GM12878 (cell line): ENCODE data around the gene PREX1. TPM values are rescaled to one million over a fixed set of nuclear protein-coding genes. Genes with fewer than 3 reads are reported as not detected.
A peak's percentile ranks its signal among the peaks of the same experiment; 100 is the strongest.

Source experiments
- ATAC-seq: fragments of 200-7000 bp; cut with Tn5 transposase; 3 replicates; pipeline ENCODE4 v1.9.1; 2020; ENCODE audit warnings: mild to moderate bottlenecking, moderate library complexity
- BruUV-seq: library from RNA; stranded (reverse); fragments of 400-500 nt; replicated peaks from 2 replicates; lab custom pipeline; 2021; lab: Mats Ljungman, UMichigan
- CTCF ChIA-PET: fragments of 300-600 bp; sonication (Branson Sonifier 250); formaldehyde crosslinking; extraction: SDS; loops from one replicate; lab custom pipeline; 2021; ENCODE audit warnings: inconsistent platforms; lab: Yijun Ruan, JAX
- POLR2A ChIA-PET: fragments of 350-600 bp; formaldehyde crosslinking; extraction: SDS; loops from one replicate; lab custom pipeline; 2021; ENCODE audit warnings: inconsistent platforms; lab: Charles Lee
- RAD21 ChIA-PET: fragments of 300-600 bp; sonication (Branson Sonifier 250); formaldehyde crosslinking; loops from one replicate; lab custom pipeline; 2023; ENCODE audit warnings: antibody characterized with exemption; ENCODE audit not compliant: unreplicated experiment; lab: Charles Lee
- SMC1A ChIA-PET: fragments of 300-600 bp; sonication (Branson Sonifier 250); formaldehyde crosslinking; loops from one replicate; lab custom pipeline; 2023; ENCODE audit not compliant: unreplicated experiment, uncharacterized antibody; lab: Charles Lee
- DNase-seq: peaks from one replicate; pipeline ENCODE4 v3.0.0-alpha.2; 2011; ENCODE audit warnings: low read depth, low spot score
- FAIRE-seq: peaks from 3 replicates; lab custom pipeline; 2011; peaks lifted over from hg19 to GRCh38; lab: Jason Lieb, UNC
- H2AFZ ChIP-seq: 2 replicates; pipeline ENCODE4 v1.6.0; 2011; ENCODE audit warnings: low read depth, low read length, control low read depth; ENCODE audit not compliant: control insufficient read depth
- H3K27ac ChIP-seq: 2 replicates; pipeline ENCODE4 v1.5.1; 2011; ENCODE audit warnings: control low read depth; ENCODE audit not compliant: control insufficient read depth, insufficient read depth
- H3K27me3 ChIP-seq, 2 experiments: replicated peaks in 1 of 2; 2 replicates each; pipeline versions ENCODE4 v1.6.0 to v1.6.1; 2011; ENCODE audit warnings: low read length in 1 of 2; ENCODE audit not compliant: control insufficient read depth in 2 of 2, insufficient read depth in 2 of 2
- H3K36me3 ChIP-seq, 2 experiments: 2 replicates each; pipeline ENCODE4 v1.5.1; 2011; ENCODE audit warnings: low read length in 1 of 2; ENCODE audit not compliant: control insufficient read depth in 2 of 2, insufficient read depth in 2 of 2
- H3K4me1 ChIP-seq: 2 replicates; pipeline ENCODE4 v1.6.1; 2011; ENCODE audit warnings: mild to moderate bottlenecking, low read length, moderate library complexity, mixed read lengths; ENCODE audit not compliant: control insufficient read depth, insufficient read depth
- H3K4me2 ChIP-seq: 2 replicates; pipeline ENCODE4 v1.6.0; 2011; ENCODE audit warnings: control low read depth; ENCODE audit not compliant: control insufficient read depth, insufficient read depth
- H3K4me3 ChIP-seq: fragments of 200-600 bp; sonication (generic); 2 replicates; pipeline ENCODE4 v1.5.1; 2016
- H3K79me2 ChIP-seq: 2 replicates; pipeline ENCODE4 v1.6.0; 2011; ENCODE audit warnings: low read length; ENCODE audit not compliant: control insufficient read depth, insufficient read depth
- H3K9ac ChIP-seq: 2 replicates; pipeline ENCODE4 v1.8.0; 2011; ENCODE audit warnings: low read length, control low read depth, mixed read lengths; ENCODE audit not compliant: control insufficient read depth, insufficient read depth
- H3K9me3 ChIP-seq: replicated peaks from 3 replicates; pipeline ENCODE4 v1.5.1; 2011; ENCODE audit warnings: mild to moderate bottlenecking, low read length; ENCODE audit not compliant: control insufficient read depth, insufficient read depth
- H4K20me1 ChIP-seq: 2 replicates; pipeline ENCODE4 v1.6.0; 2011; ENCODE audit not compliant: control insufficient read depth, insufficient read depth
- CEBPZ ChIP-seq: fragments of 150-350 bp; IDR thresholded peaks from 2 replicates; pipeline ENCODE4 v1.6.1; 2016; ENCODE audit warnings: low read depth, low read length
- NFXL1 ChIP-seq: fragments of 450-650 bp; IDR thresholded peaks from 2 replicates; pipeline ENCODE4 v1.6.1; 2017; ENCODE audit warnings: antibody characterized with exemption, mild to moderate bottlenecking, borderline replicate concordance
- WGBS: methylation state at CpG from one replicate; pipeline ENCODE4 v1.1.6; 2016; ENCODE audit warnings: low lambda C conversion rate; ENCODE audit not compliant: insufficient replicate concordance, insufficient coverage; ENCODE audit errors: missing lambda C conversion rate; 5-methylcytosine and 5-hydroxymethylcytosine counted together
- in situ Hi-C: fragments of 300-500 bp; cut with MboI; formaldehyde crosslinking; loops from 9 replicates; pipeline ENCODE4 v1.14.3; 2018; ENCODE audit warnings: mixed read lengths
- intact Hi-C: fragments of 100-400 bp; cut with micrococcal nuclease; formaldehyde crosslinking; loops from one replicate; pipeline ENCODE4 v1.14.2; 2022; ENCODE audit not compliant: unreplicated experiment
- polyA plus RNA-seq, 11 experiments: library from polyadenylated mRNA; depleted of rRNA in 4 of 11; unstranded in 6 of 11; stranded (reverse) in 5 of 11; fragments of >200 nt; fragmentation: Nextera tagmentation in 4 of 11; fragmentation: Illumina TruSeq in 1 of 11; extraction: Ambion mirVana in 4 of 11; extraction: Trizol in 1 of 11; gene quantifications; 1 replicate in 1 of 11; 2 replicates in 10 of 11; pipeline versions ENCODE4 v1.2.1 to v1.2.3, GENCODE V29; 2011 to 2016; ENCODE audit warnings: inconsistent platforms in 2 of 11, missing spikeins in 2 of 11, low read depth in 1 of 11
- total RNA-seq, 4 experiments: library from RNA; depleted of rRNA in 3 of 4; stranded (reverse); fragments of >200 nt in 3 of 4; fragmentation: Illumina TruSeq in 1 of 4; extraction: Trizol in 1 of 4; gene quantifications; 2 replicates each; pipeline versions ENCODE4 v1.2.1 to v1.2.3, GENCODE V29; 2013 to 2021

Gene PREX1
- total and polyA plus RNA-seq, 10 of the 15 experiments (the other 5 are each of a cell fraction or from before 2014, with no cell fraction given): 2.6 to 114 (median 38.9) TPM

GRCh38 chr20:48689874-48690571 lies 137.8 kb downstream of the PREX1 start:
- H3K27ac ChIP-seq: no peak overlapping the region
- no peaks in the 10 kb centered on the region for H3K9me3 ChIP-seq
- H3K4me1 ChIP-seq: no peaks in the 10 kb centered on the region
- H3K4me2 ChIP-seq: no peak overlapping the region
- POLR2A ChIA-PET: no interaction called here
- TF ChIP-seq NFXL1 (0 out of 2 replicates have a peak, but pooled peaks have one; percentile 29), CEBPZ (no peak)
- intact Hi-C loops: no loop called here
- H2AFZ ChIP-seq: no peak overlapping the region
- RAD21 ChIA-PET: no interaction called here
- no TSS peak for BruUV-seq
- no peak overlapping the region for H3K4me3 ChIP-seq
- H3K9ac ChIP-seq: no peak overlapping the region
- 63% methylated on average over 9 of the region's 9 CpGs for WGBS
- FAIRE-seq: no peak
- in situ Hi-C loops: no loop called here
- DNase-seq: no peak
- no peaks in the 10 kb centered on the region for H3K27me3 ChIP-seq
- CTCF ChIA-PET: interaction anchor here (0.5 kb wide), 1 partner anchor 214 kb away, joined by 4 read pairs; no protein-coding TSS in a partner anchor
- no peaks in the 10 kb centered on the region for H3K79me2 ChIP-seq
- peaks cover 44 to 53% of the 10 kb centered on the region in 2 experiments for H3K36me3 ChIP-seq
- SMC1A ChIA-PET: no interaction called here
- no peak for ATAC-seq
- no peaks in the 10 kb centered on the region for H4K20me1 ChIP-seq
